K562 (cell line): ENCODE results near the gene ATP9B. TPM values are rescaled to one million over a fixed set of nuclear protein-coding genes. Genes with fewer than 3 reads are reported as not detected.

Source experiments
- ATAC-seq: fragments of 200-7000 bp; cut with Tn5 transposase; 3 replicates; pipeline ENCODE4 v1.9.1; 2020; ENCODE audit warnings: moderate library complexity
- BruUV-seq: library from RNA; stranded (reverse); fragments of 400-500 nt; replicated peaks from 2 replicates; lab custom pipeline; 2021; lab: Mats Ljungman, UMichigan
- CTCF ChIA-PET: fragments of 300-600 bp; formaldehyde crosslinking; extraction: SDS; loops from one replicate; lab custom pipeline; 2021; ENCODE audit warnings: low intra/inter-chr PET ratio; lab: Yijun Ruan, JAX
- POLR2A ChIA-PET: fragments of 300-600, 350-650 bp; sonication (Branson Sonifier 250); formaldehyde crosslinking; extraction: SDS; loops from one replicate; lab custom pipeline; 2021; ENCODE audit warnings: antibody characterized with exemption, inconsistent platforms; lab: Yijun Ruan, JAX
- DNase-seq, 4 experiments: peaks; one replicate each; pipeline versions ENCODE4 v3.0.0 to v3.0.0-alpha.2; 2011 to 2018; ENCODE audit warnings: low spot score in 3 of 4, mixed read lengths in 3 of 4; ENCODE audit errors: extremely low read depth in 1 of 4
- FAIRE-seq: peaks from 2 replicates; lab custom pipeline; 2011; peaks lifted over from hg19 to GRCh38; lab: Jason Lieb, UNC
- H2AFZ ChIP-seq: 2 replicates; pipeline ENCODE4 v1.6.0; 2011; ENCODE audit warnings: low read depth, low read length, control low read depth, inconsistent platforms
- H3K27ac ChIP-seq: fragments of 200-600 bp; 3 replicates; pipeline ENCODE4 v1.8.0; 2011; ENCODE audit warnings: low read depth, mild to moderate bottlenecking, control low read depth, inconsistent platforms, low read length, moderate library complexity, mixed read lengths; ENCODE audit errors: extremely low read depth
- H3K27me3 ChIP-seq, 2 experiments: fragments of 300-600 bp in 1 of 2; 2 replicates in 1 of 2; 3 replicates in 1 of 2; pipeline versions ENCODE4 v1.6.0 to v1.8.0; 2011; ENCODE audit warnings: inconsistent platforms in 2 of 2, low read length in 2 of 2, mild to moderate bottlenecking in 1 of 2, mixed read lengths in 1 of 2, moderate library complexity in 1 of 2; ENCODE audit not compliant: control insufficient read depth in 2 of 2, insufficient read depth in 2 of 2
- H3K36me3 ChIP-seq: fragments of 300-600 bp; 3 replicates; pipeline ENCODE4 v1.8.0; 2011; ENCODE audit warnings: mild to moderate bottlenecking, low read length, inconsistent platforms; ENCODE audit not compliant: control insufficient read depth, insufficient read depth
- H3K4me1 ChIP-seq, 2 experiments: fragments of 200-600 bp in 1 of 2; replicated peaks in 1 of 2; 2 replicates in 1 of 2; 3 replicates in 1 of 2; pipeline versions ENCODE4 v1.5.1 to v1.8.0; 2011; ENCODE audit warnings: inconsistent platforms in 2 of 2, low read length in 2 of 2, mild to moderate bottlenecking in 1 of 2, mixed read lengths in 1 of 2, moderate library complexity in 1 of 2; ENCODE audit not compliant: control insufficient read depth in 2 of 2, insufficient read depth in 2 of 2
- H3K4me2 ChIP-seq: 2 replicates; pipeline ENCODE4 v1.6.1; 2011; ENCODE audit warnings: low read length, control low read depth, inconsistent platforms, mixed read lengths; ENCODE audit not compliant: insufficient read depth
- H3K4me3 ChIP-seq: fragments of 200-600 bp; sonication (generic), shearing (Covaris generic); 2 replicates; pipeline ENCODE4 v1.5.1; 2016; ENCODE audit warnings: control low read depth, inconsistent platforms
- H3K79me2 ChIP-seq: fragments of 200-600 bp; 3 replicates; pipeline ENCODE4 v1.8.0; 2011; ENCODE audit warnings: low read length, inconsistent platforms; ENCODE audit not compliant: control insufficient read depth, insufficient read depth
- H3K9ac ChIP-seq, 2 experiments: 2 replicates each; pipeline versions ENCODE4 v1.6.0 to v1.6.1; 2011; ENCODE audit warnings: low read depth in 2 of 2, low read length in 2 of 2, control low read depth in 1 of 2, inconsistent platforms in 1 of 2, mild to moderate bottlenecking in 1 of 2, mixed read lengths in 1 of 2; ENCODE audit not compliant: insufficient read depth in 1 of 2
- H3K9me1 ChIP-seq: one replicate; pipeline ENCODE4 v1.6.0; 2011; ENCODE audit warnings: inconsistent platforms, mild to moderate bottlenecking, low read length, moderate library complexity; ENCODE audit not compliant: control insufficient read depth, insufficient read depth
- H3K9me3 ChIP-seq: replicated peaks from 2 replicates; pipeline ENCODE4 v1.5.1; 2011; ENCODE audit warnings: low read depth, low read length, inconsistent platforms; ENCODE audit not compliant: control insufficient read depth, insufficient read depth
- H4K20me1 ChIP-seq: replicated peaks from 2 replicates; pipeline ENCODE4 v1.6.1; 2011; ENCODE audit warnings: low read length, inconsistent platforms, mixed read lengths; ENCODE audit not compliant: control insufficient read depth, insufficient read depth
- HDAC1 ChIP-seq, 2 experiments: fragments of 450-650 bp; IDR thresholded peaks; 2 replicates each; pipeline ENCODE4 v1.6.1; 2016 to 2017; ENCODE audit warnings: inconsistent platforms in 1 of 2, mild to moderate bottlenecking in 1 of 2, moderate library complexity in 1 of 2
- YBX1 ChIP-seq: fragments of 450-650 bp; IDR thresholded peaks from 2 replicates; pipeline ENCODE4 v1.7.1; 2016; ENCODE audit warnings: mild to moderate bottlenecking
- ZBED1 ChIP-seq: IDR thresholded peaks from 2 replicates; pipeline ENCODE4 v1.6.1; 2014
- ZNF384 ChIP-seq: IDR thresholded peaks from 2 replicates; pipeline ENCODE4 v1.6.1; 2012; ENCODE audit warnings: low read depth, low read length, improper control_type of control experiment
- WGBS: fragments of 100-300 bp; shearing (Covaris generic); methylation state at CpG from one replicate; pipeline ENCODE4 v1.1.6; 2016; ENCODE audit warnings: low coverage, mixed read lengths; ENCODE audit not compliant: insufficient coverage; ENCODE audit errors: missing lambda C conversion rate; 5-methylcytosine and 5-hydroxymethylcytosine counted together
- in situ Hi-C: fragments of 300-500 bp; cut with MboI; formaldehyde crosslinking; loops from 4 replicates; pipeline ENCODE4 v1.15.0; 2018; ENCODE audit warnings: inconsistent platforms, mixed read lengths
- intact Hi-C: fragments of 100-400 bp; cut with micrococcal nuclease; formaldehyde crosslinking; loops from 2 replicates; pipeline ENCODE4 v1.14.2; 2022
- polyA plus RNA-seq, 8 experiments: library from polyadenylated mRNA; depleted of rRNA in 4 of 8; stranded (reverse) in 5 of 8; unstranded in 3 of 8; fragments of >200 nt; fragmentation: Nextera tagmentation in 2 of 8; fragmentation: Illumina TruSeq in 1 of 8; extraction: Ambion mirVana in 2 of 8; extraction: Trizol in 1 of 8; gene quantifications; 2 replicates each; pipeline versions ENCODE4 v1.2.1 to v1.2.3, GENCODE V29; 2011 to 2014; ENCODE audit warnings: inconsistent platforms in 1 of 8, missing spikeins in 1 of 8
- total RNA-seq, 7 experiments: library from RNA; depleted of rRNA in 6 of 7; stranded (reverse); fragments of >200 nt in 6 of 7; fragmentation: Illumina TruSeq in 2 of 7; extraction: Trizol in 2 of 7; gene quantifications; 2 replicates each; pipeline versions ENCODE4 v1.2.1 to v1.2.3, GENCODE V29; 2011 to 2021; ENCODE audit warnings: low replicate concordance in 1 of 7
- TF ChIP-seq, protein P1 (sequence below), 2 experiments: fragments of 450-650 bp; formaldehyde crosslinking in 1 of 2; IDR thresholded peaks; 2 replicates each; pipeline versions ENCODE4 v1.4.0 to v1.6.1; 2014 to 2020; ENCODE audit warnings: mild to moderate bottlenecking in 2 of 2, borderline replicate concordance in 1 of 2, low read depth in 1 of 2
- TF ChIP-seq, protein P2 (sequence below): IDR thresholded peaks from 2 replicates; pipeline ENCODE4 v1.6.1; 2016; ENCODE audit warnings: missing genetic modification characterization, missing compliant biosample characterization
- TF ChIP-seq, protein P3 (sequence below), 2 experiments: fragments of 450-650 bp in 1 of 2; sonication (generic) in 1 of 2; formaldehyde crosslinking in 1 of 2; IDR thresholded peaks in 1 of 2; conservative IDR thresholded peaks in 1 of 2; 2 replicates each; pipeline versions ENCODE4 v1.6.1 to v1.8.1; 2016 to 2023; ENCODE audit warnings: mild to moderate bottlenecking in 2 of 2, moderate library complexity in 2 of 2, inconsistent platforms in 1 of 2, missing genetic modification reagents in 1 of 2

ATP9B gene
- total and polyA plus RNA-seq, 9 of the 15 experiments (the other 6 are each of a cell fraction or from before 2014, with no cell fraction given) = 0.66 to 13.2 (median 7.9) TPM

DNA sequence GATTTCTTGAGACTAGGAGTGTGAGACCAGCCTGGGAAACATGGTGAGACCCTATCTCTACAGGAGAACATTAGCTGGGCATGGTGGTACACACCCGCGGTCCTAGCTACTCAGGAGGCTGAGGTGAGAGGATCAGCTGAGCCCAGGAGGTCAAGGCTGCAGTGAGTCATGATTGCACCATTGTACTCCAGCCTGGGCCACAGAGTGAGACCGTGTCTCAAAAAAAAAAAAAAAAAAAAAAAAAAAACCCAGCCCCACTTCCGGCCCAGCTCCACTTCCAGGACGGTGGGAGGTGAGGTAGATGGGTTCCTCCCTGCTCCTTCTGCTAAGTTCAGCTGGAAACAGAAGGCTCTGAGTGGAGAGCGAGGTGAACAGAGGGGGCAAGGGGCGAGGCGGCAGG lies 285.2 kb downstream of the ATP9B start:
- DNase-seq = no peak
- POLR2A ChIA-PET = no interaction called here
- no peak overlapping the region for H3K9ac ChIP-seq
- H3K27ac ChIP-seq = no peak overlapping the region
- H3K36me3 ChIP-seq = no peaks in the 10 kb centered on the region
- H3K4me1 ChIP-seq = peaks cover 0 to 3% of the 10 kb centered on the region in 2 experiments; a peak in 2 of 5 replicates
- BruUV-seq = no TSS peak
- no peak overlapping the region for H2AFZ ChIP-seq
- no peaks in the 10 kb centered on the region for H3K79me2 ChIP-seq
- no peak overlapping the region for H3K4me3 ChIP-seq
- no peaks in the 10 kb centered on the region for H3K9me3 ChIP-seq
- ATAC-seq = no peak
- no CpG with 5 or more reads among the region's 8 CpGs for WGBS
- no peaks in the 10 kb centered on the region for H3K27me3 ChIP-seq
- intact Hi-C loops (no loop called here), in situ Hi-C loops (no loop called here)
- CTCF ChIA-PET = no interaction called here
- H3K4me2 ChIP-seq = no peak overlapping the region
- TF ChIP-seq HDAC1 (IDR thresholded peaks at IDR 0.05) (no peak), YBX1 (no peak), ZNF384 (peak; percentile 20; the same call in 1 of the 2 replicates), ZBED1 (no peak)
- TF ChIP-seq, protein P1, sequence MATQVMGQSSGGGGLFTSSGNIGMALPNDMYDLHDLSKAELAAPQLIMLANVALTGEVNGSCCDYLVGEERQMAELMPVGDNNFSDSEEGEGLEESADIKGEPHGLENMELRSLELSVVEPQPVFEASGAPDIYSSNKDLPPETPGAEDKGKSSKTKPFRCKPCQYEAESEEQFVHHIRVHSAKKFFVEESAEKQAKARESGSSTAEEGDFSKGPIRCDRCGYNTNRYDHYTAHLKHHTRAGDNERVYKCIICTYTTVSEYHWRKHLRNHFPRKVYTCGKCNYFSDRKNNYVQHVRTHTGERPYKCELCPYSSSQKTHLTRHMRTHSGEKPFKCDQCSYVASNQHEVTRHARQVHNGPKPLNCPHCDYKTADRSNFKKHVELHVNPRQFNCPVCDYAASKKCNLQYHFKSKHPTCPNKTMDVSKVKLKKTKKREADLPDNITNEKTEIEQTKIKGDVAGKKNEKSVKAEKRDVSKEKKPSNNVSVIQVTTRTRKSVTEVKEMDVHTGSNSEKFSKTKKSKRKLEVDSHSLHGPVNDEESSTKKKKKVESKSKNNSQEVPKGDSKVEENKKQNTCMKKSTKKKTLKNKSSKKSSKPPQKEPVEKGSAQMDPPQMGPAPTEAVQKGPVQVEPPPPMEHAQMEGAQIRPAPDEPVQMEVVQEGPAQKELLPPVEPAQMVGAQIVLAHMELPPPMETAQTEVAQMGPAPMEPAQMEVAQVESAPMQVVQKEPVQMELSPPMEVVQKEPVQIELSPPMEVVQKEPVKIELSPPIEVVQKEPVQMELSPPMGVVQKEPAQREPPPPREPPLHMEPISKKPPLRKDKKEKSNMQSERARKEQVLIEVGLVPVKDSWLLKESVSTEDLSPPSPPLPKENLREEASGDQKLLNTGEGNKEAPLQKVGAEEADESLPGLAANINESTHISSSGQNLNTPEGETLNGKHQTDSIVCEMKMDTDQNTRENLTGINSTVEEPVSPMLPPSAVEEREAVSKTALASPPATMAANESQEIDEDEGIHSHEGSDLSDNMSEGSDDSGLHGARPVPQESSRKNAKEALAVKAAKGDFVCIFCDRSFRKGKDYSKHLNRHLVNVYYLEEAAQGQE (IDR thresholded peaks at IDR 0.05; ENCODE audit: borderline replicate concordance) = no peak
- TF ChIP-seq, protein P1 (CRISPR knock-in tag; IDR thresholded peaks at IDR 0.05; ENCODE audit: low read depth) = no peak
- TF ChIP-seq, protein P2, sequence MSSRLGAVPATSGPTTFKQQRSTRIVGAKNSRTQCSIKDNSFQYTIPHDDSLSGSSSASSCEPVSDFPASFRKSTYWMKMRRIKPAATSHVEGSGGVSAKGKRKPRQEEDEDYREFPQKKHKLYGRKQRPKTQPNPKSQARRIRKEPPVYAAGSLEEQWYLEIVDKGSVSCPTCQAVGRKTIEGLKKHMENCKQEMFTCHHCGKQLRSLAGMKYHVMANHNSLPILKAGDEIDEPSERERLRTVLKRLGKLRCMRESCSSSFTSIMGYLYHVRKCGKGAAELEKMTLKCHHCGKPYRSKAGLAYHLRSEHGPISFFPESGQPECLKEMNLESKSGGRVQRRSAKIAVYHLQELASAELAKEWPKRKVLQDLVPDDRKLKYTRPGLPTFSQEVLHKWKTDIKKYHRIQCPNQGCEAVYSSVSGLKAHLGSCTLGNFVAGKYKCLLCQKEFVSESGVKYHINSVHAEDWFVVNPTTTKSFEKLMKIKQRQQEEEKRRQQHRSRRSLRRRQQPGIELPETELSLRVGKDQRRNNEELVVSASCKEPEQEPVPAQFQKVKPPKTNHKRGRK = no peak
- TF ChIP-seq, protein P3, sequence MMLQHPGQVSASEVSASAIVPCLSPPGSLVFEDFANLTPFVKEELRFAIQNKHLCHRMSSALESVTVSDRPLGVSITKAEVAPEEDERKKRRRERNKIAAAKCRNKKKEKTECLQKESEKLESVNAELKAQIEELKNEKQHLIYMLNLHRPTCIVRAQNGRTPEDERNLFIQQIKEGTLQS (IDR thresholded peaks at IDR 0.05) = 0 out of 2 replicates have a peak, but pooled peaks have one; percentile 30
- TF ChIP-seq, protein P3 (CRISPR knock-in tag; conservative IDR thresholded peaks at IDR 0.05) = no peak
- H4K20me1 ChIP-seq = no peaks in the 10 kb centered on the region
- FAIRE-seq = no peak
- H3K9me1 ChIP-seq = no peaks in the 10 kb centered on the region
